HG03159 (cell line): ENCODE results near the gene CHST13.
"Not testable (repeated sequence)": the region's sequence is repeated elsewhere in the genome, so short reads cannot be mapped to it uniquely, and the experiment has no call there.

ENCODE experiments used
- ATAC-seq: cut with Tn5 transposase; IDR thresholded peaks from one replicate; pipeline ENCODE4 v1.9.1; 2021; ENCODE audit warnings: mild to moderate bottlenecking, moderate library complexity; ENCODE audit not compliant: unreplicated experiment

The CHST13 gene

GRCh38 chr3:126525091-126525852 is 1.3 kb downstream of the CHST13 start:
- ATAC-seq: no peak

GRCh38 chr3:126525853-126526667 is 2.1 kb downstream of the CHST13 start:
- ATAC-seq: no peak

- ATAC-seq: no peak
Measured at GRCh38 chr3:126526668-126527005, 2.7 kb downstream of the CHST13 start.

GRCh38 chr3:126527006-126527405 is 3.1 kb downstream of the CHST13 start:
- ATAC-seq: no peak

GRCh38 chr3:126527455-126528211 is 3.7 kb downstream of the CHST13 start:
- ATAC-seq: no peak

- ATAC-seq: no peak
Measured at GRCh38 chr3:126528419-126528799, 4.5 kb downstream of the CHST13 start.

GRCh38 chr3:126528800-126529541 is 5.0 kb downstream of the CHST13 start:
- ATAC-seq: no peak

- no peak for ATAC-seq
Measured at GRCh38 chr3:126529585-126530170, 5.7 kb downstream of the CHST13 start.

- no peak for ATAC-seq
Measured at GRCh38 chr3:126530171-126531050, 6.5 kb downstream of the CHST13 start.

GRCh38 chr3:126531051-126531330 is 7.0 kb downstream of the CHST13 start:
- ATAC-seq: no peak

GRCh38 chr3:126533506-126533905 is 9.6 kb downstream of the CHST13 start:
- ATAC-seq: no peak

GRCh38 chr3:126534716-126535115 is 10.8 kb downstream of the CHST13 start:
- ATAC-seq: not testable (repeated sequence)

GRCh38 chr3:126535636-126536035 is 11.7 kb downstream of the CHST13 start:
- no peak for ATAC-seq

GRCh38 chr3:126536126-126536525 is 12.2 kb downstream of the CHST13 start:
- no peak for ATAC-seq

GRCh38 chr3:126537116-126537729 is 13.3 kb downstream of the CHST13 start:
- ATAC-seq: no peak

GRCh38 chr3:126537730-126538281 is 13.9 kb downstream of the CHST13 start:
- ATAC-seq: no peak

- no peak for ATAC-seq
Measured at GRCh38 chr3:126538316-126538715, 14.4 kb downstream of the CHST13 start.

- ATAC-seq: no peak
Measured at GRCh38 chr3:126538966-126539365, 15.0 kb downstream of the CHST13 start.
